Measurements from ENCODE around the gene HSPB7.

DNA sequence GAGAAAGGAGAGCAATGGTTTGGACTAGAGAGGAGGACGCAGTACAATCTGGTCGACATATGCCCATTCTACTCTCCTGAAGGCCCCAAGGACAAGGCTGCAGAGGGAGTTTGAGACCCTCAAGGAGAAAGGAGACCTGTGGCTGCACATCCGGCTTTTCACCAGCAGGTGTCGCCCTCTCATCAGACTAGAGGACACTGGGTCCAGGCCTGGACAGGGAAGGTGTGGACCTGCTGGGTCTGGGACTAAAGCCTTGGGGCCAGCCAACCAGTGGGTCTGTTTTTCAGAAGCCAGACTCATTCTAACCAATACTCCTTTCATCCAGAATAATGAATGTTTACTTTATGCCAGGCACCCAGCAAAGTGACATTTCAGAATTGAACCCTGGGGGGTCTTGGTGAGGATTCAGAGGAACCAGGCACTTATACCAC lies 8.8 kb downstream of the HSPB7 start:
- TF ChIP-seq POLR2AphosphoS5 (IDR thresholded peaks at IDR 0.05; ENCODE audit: low read depth) (no peak), REST (IDR thresholded peaks at IDR 0.05; ENCODE audit: unreplicated experiment) (no peak)
